IMR-90 (cell line): ENCODE measurements around the gene IRAK2. TPM values are rescaled to one million over a fixed set of nuclear protein-coding genes. Genes with fewer than 3 reads are reported as not detected.

Source experiments
- ATAC-seq: fragments of 200-7000 bp; cut with Tn5 transposase; 2 replicates; pipeline ENCODE4 v1.9.1; 2020; ENCODE audit warnings: low read depth, mild to moderate bottlenecking, moderate library complexity
- BruUV-seq: library from RNA; stranded (reverse); fragments of 400-500 nt; replicated peaks from 2 replicates; lab custom pipeline; 2021; lab: Mats Ljungman, UMichigan
- CTCF ChIA-PET: fragments of 300-600 bp; formaldehyde crosslinking; extraction: SDS; loops from one replicate; lab custom pipeline; 2021; ENCODE audit warnings: antibody characterized with exemption; lab: Yijun Ruan, JAX
- POLR2A ChIA-PET: fragments of 300-600 bp; sonication (Branson Sonifier 250); formaldehyde crosslinking; loops from one replicate; lab custom pipeline; 2022; ENCODE audit warnings: antibody characterized with exemption; ENCODE audit not compliant: unreplicated experiment; lab: Charles Lee
- DNase-seq: peaks from one replicate; pipeline ENCODE4 v3.0.0; 2013
- H2AFZ ChIP-seq: replicated peaks from 2 replicates; pipeline ENCODE3; 2013; ENCODE audit warnings: low read length, mild to moderate bottlenecking; ENCODE audit not compliant: poor library complexity
- H2AK5ac ChIP-seq: 2 replicates; pipeline ENCODE4 v1.6.1; 2013; ENCODE audit warnings: low read depth, low read length, inconsistent platforms
- H2AK9ac ChIP-seq: replicated peaks from 2 replicates; pipeline ENCODE3; 2013; ENCODE audit warnings: mild to moderate bottlenecking, low read depth, low read length, moderate library complexity; ENCODE audit not compliant: poor library complexity
- H2BK120ac ChIP-seq: 2 replicates; pipeline ENCODE4 v1.6.1; 2013; ENCODE audit warnings: low read depth, low read length, inconsistent platforms
- H2BK15ac ChIP-seq: 3 replicates; pipeline ENCODE4 v1.6.1; 2013; ENCODE audit warnings: low read depth, low read length, inconsistent platforms
- H2BK20ac ChIP-seq: 2 replicates; pipeline ENCODE4 v1.6.1; 2013; ENCODE audit warnings: low read depth, mild to moderate bottlenecking, inconsistent platforms, low read length, moderate library complexity
- H2BK5ac ChIP-seq: 2 replicates; pipeline ENCODE4 v1.6.1; 2013; ENCODE audit warnings: mild to moderate bottlenecking, low read depth, low read length, inconsistent platforms; ENCODE audit not compliant: poor library complexity, severe bottlenecking
- H3K14ac ChIP-seq: replicated peaks from 2 replicates; pipeline ENCODE4 v1.6.1; 2013; ENCODE audit warnings: low read depth, low read length, inconsistent platforms
- H3K18ac ChIP-seq: 2 replicates; pipeline ENCODE4 v1.6.1; 2013; ENCODE audit warnings: low read depth, low read length, control low read depth
- H3K23ac ChIP-seq: 2 replicates; pipeline ENCODE4 v1.6.1; 2013; ENCODE audit warnings: low read depth, low read length, inconsistent platforms
- H3K27ac ChIP-seq: 2 replicates; pipeline ENCODE4 v1.5.1; 2013; ENCODE audit warnings: mild to moderate bottlenecking, control low read depth, low read length; ENCODE audit not compliant: insufficient read depth
- H3K27me3 ChIP-seq: 2 replicates; pipeline ENCODE4 v1.6.1; 2013; ENCODE audit warnings: low read length; ENCODE audit not compliant: control insufficient read depth, insufficient read depth
- H3K36me3 ChIP-seq: 2 replicates; pipeline ENCODE4 v1.6.1; 2013; ENCODE audit warnings: low read length, mixed read lengths; ENCODE audit not compliant: control insufficient read depth, insufficient read depth
- H3K4ac ChIP-seq: 2 replicates; pipeline ENCODE4 v1.6.1; 2013; ENCODE audit warnings: low read depth, low read length, inconsistent platforms
- H3K4me1 ChIP-seq: 2 replicates; pipeline ENCODE4 v1.6.1; 2013; ENCODE audit warnings: low read length, mixed read lengths; ENCODE audit not compliant: control insufficient read depth, insufficient read depth
- H3K4me2 ChIP-seq: 2 replicates; pipeline ENCODE4 v1.6.1; 2013; ENCODE audit warnings: low read depth, mild to moderate bottlenecking, control low read depth, low read length, moderate library complexity
- H3K4me3 ChIP-seq: 2 replicates; pipeline ENCODE4 v1.5.1; 2013; ENCODE audit warnings: low read depth, mild to moderate bottlenecking, control low read depth, low read length, moderate library complexity; ENCODE audit not compliant: insufficient read depth
- H3K56ac ChIP-seq: 2 replicates; pipeline ENCODE4 v1.6.1; 2013; ENCODE audit warnings: low read length, inconsistent platforms; ENCODE audit not compliant: insufficient read depth; ENCODE audit errors: extremely low read depth
- H3K79me1 ChIP-seq, 2 experiments: 2 replicates each; pipeline ENCODE4 v1.6.1; 2013; ENCODE audit warnings: low read length in 2 of 2, inconsistent platforms in 1 of 2, low read depth in 1 of 2
- H3K9ac ChIP-seq: 2 replicates; pipeline ENCODE4 v1.6.1; 2013; ENCODE audit warnings: low read depth, low read length, control low read depth
- H3K9me1 ChIP-seq: 2 replicates; pipeline ENCODE4 v1.6.1; 2013; ENCODE audit warnings: low read length, inconsistent platforms; ENCODE audit not compliant: insufficient read depth
- H3K9me3 ChIP-seq: 2 replicates; pipeline ENCODE4 v1.6.1; 2013; ENCODE audit warnings: low read length; ENCODE audit not compliant: control insufficient read depth, insufficient read depth
- H4K20me1 ChIP-seq: 2 replicates; pipeline ENCODE4 v1.6.1; 2013; ENCODE audit warnings: low read length, inconsistent platforms; ENCODE audit not compliant: insufficient read depth
- H4K5ac ChIP-seq: 2 replicates; pipeline ENCODE4 v1.6.1; 2013; ENCODE audit warnings: mild to moderate bottlenecking, low read depth, low read length, control low read depth
- H4K8ac ChIP-seq, 2 experiments: 2 replicates each; pipeline ENCODE4 v1.6.1; 2013; ENCODE audit warnings: low read depth in 2 of 2, low read length in 2 of 2, control low read depth in 1 of 2, inconsistent platforms in 1 of 2
- H4K91ac ChIP-seq: 2 replicates; pipeline ENCODE4 v1.6.1; 2013; ENCODE audit warnings: low read depth, low read length, inconsistent platforms; ENCODE audit not compliant: insufficient read depth
- BHLHE40 ChIP-seq: fragments of 150-350 bp; IDR thresholded peaks from 2 replicates; pipeline ENCODE4 v1.6.1; 2016; ENCODE audit warnings: mild to moderate bottlenecking, low read depth, low read length
- CEBPB ChIP-seq: IDR thresholded peaks from 2 replicates; pipeline ENCODE4 v1.6.1; 2012; ENCODE audit warnings: low read depth, low read length, improper control_type of control experiment
- CHD1 ChIP-seq: IDR thresholded peaks from 2 replicates; pipeline ENCODE4 v1.6.1; 2012; ENCODE audit warnings: low read depth, low read length, improper control_type of control experiment
- CTCF ChIP-seq: conservative IDR thresholded peaks from 2 replicates; pipeline ENCODE4 v1.5.1; 2012; ENCODE audit warnings: mild to moderate bottlenecking, low read depth, low read length, improper control_type of control experiment
- ELK1 ChIP-seq: fragments of 150-350 bp; IDR thresholded peaks from 2 replicates; pipeline ENCODE4 v1.6.1; 2016; ENCODE audit warnings: low read depth, mild to moderate bottlenecking, low read length, moderate library complexity, borderline replicate concordance
- FOS ChIP-seq: fragments of 150-350 bp; IDR thresholded peaks from 2 replicates; pipeline ENCODE4 v1.6.1; 2016; ENCODE audit warnings: low read depth, low read length
- MAFK ChIP-seq: IDR thresholded peaks from 2 replicates; pipeline ENCODE4 v1.6.1; 2012; ENCODE audit warnings: low read depth, low read length, improper control_type of control experiment
- MXI1 ChIP-seq: IDR thresholded peaks from 2 replicates; pipeline ENCODE4 v1.6.1; 2012; ENCODE audit warnings: low read depth, mild to moderate bottlenecking, low read length, moderate library complexity, borderline replicate concordance
- NFE2L2 ChIP-seq: fragments of 150-350 bp; IDR thresholded peaks from 2 replicates; pipeline ENCODE4 v1.6.1; 2016; ENCODE audit warnings: low read depth, mild to moderate bottlenecking, low read length
- POLR2A ChIP-seq: IDR thresholded peaks from 2 replicates; pipeline ENCODE4 v1.6.1; 2012; ENCODE audit warnings: mild to moderate bottlenecking, low read depth, low read length
- RAD21 ChIP-seq: IDR thresholded peaks from 2 replicates; pipeline ENCODE4 v1.6.1; 2012; ENCODE audit warnings: low read length, improper control_type of control experiment
- RFX5 ChIP-seq: IDR thresholded peaks from 2 replicates; pipeline ENCODE4 v1.8.0; 2012; ENCODE audit warnings: low read depth, mild to moderate bottlenecking, low read length, moderate library complexity
- SMC3 ChIP-seq: fragments of 150-350 bp; IDR thresholded peaks from 2 replicates; pipeline ENCODE4 v1.6.1; 2016; ENCODE audit warnings: low read depth, mild to moderate bottlenecking, antibody characterized with exemption, low read length, moderate library complexity
- USF2 ChIP-seq: fragments of 150-350 bp; IDR thresholded peaks from 2 replicates; pipeline ENCODE4 v1.6.1; 2017; ENCODE audit warnings: mild to moderate bottlenecking, antibody characterized with exemption, low read length, low read depth
- WGBS, 2 experiments: methylation state at CpG; one replicate each; pipeline versions ENCODE4 v1.1.5 to v1.1.7; 2013; ENCODE audit warnings: missing lambda C conversion rate in 2 of 2; ENCODE audit not compliant: insufficient read length in 1 of 2; ENCODE audit errors: extremely low coverage in 2 of 2; 5-methylcytosine and 5-hydroxymethylcytosine counted together
- dilution Hi-C: fragments of 300-500 bp; cut with HindIII; formaldehyde crosslinking; loops from one replicate; pipeline ENCODE4 v1.14.3; 2018; ENCODE audit warnings: low sequenced_read_pairs; ENCODE audit not compliant: unreplicated experiment
- in situ Hi-C: fragments of 300-500 bp; cut with MboI; formaldehyde crosslinking; loops from 3 replicates; pipeline ENCODE4 v1.14.3; 2019; ENCODE audit warnings: low sequenced_read_pairs, inconsistent platforms, mixed read lengths
- intact Hi-C: fragments of 100-400 bp; cut with micrococcal nuclease; formaldehyde crosslinking; loops from 2 replicates; pipeline ENCODE4 v1.10.0; 2022
- polyA plus RNA-seq, 3 experiments: library from polyadenylated mRNA; depleted of rRNA; stranded (reverse); fragments of >200 nt; gene quantifications; 2 replicates each; pipeline ENCODE4 v1.2.3, GENCODE V29; 2012; ENCODE audit warnings: low replicate concordance in 1 of 3
- total RNA-seq: library from RNA; depleted of rRNA; stranded (reverse); fragments of >200 nt; gene quantifications from 2 replicates; pipeline ENCODE4 v1.2.3, GENCODE V29; 2012

IRAK2 gene
- total and polyA plus RNA-seq, 2 of the 4 experiments (the other 2 are of a cell fraction): 6.9 to 8.1 TPM

GRCh38 chr3:10224794-10225665 is 60.3 kb downstream of the IRAK2 start:
- Histone ChIP-seq H3K9ac (no peak overlapping the region), H3K4me3 (no peak overlapping the region), H3K4ac (peak overlapping the region; percentile 17), H3K18ac (no peak overlapping the region), H2BK5ac (peak overlapping the region; percentile 4), H3K9me3 (no peaks in the 10 kb centered on the region), H4K91ac (no peak overlapping the region), H3K14ac (no peak overlapping the region), H3K27ac (no peak overlapping the region), H2AFZ (no peak overlapping the region), H4K5ac (no peak overlapping the region), H3K4me2 (no peak overlapping the region), H4K8ac (0 out of 4 replicates have a peak overlapping the region, but pooled peaks of 1 of the 2 experiments have one; percentile 6), H3K36me3 (peaks cover 19% of the 10 kb centered on the region), H4K20me1 (no peaks in the 10 kb centered on the region), H2BK15ac (no peak overlapping the region), H3K23ac (no peak overlapping the region), H2BK120ac (no peak overlapping the region; the same call in 1 of the 2 replicates), H3K9me1 (peaks cover 10% of the 10 kb centered on the region), H3K79me1 (peaks cover 3 to 17% of the 10 kb centered on the region in 2 experiments; a peak in 2 of 4 replicates), H3K56ac (no peak overlapping the region), H3K27me3 (no peaks in the 10 kb centered on the region), H2BK20ac (peak overlapping the region; percentile 38; the same call in 1 of the 2 replicates), H2AK5ac (no peak overlapping the region), H2AK9ac (peak overlapping the region; percentile 29), H3K4me1 (peaks cover 8% of the 10 kb centered on the region)
- intact Hi-C loops (loop anchor here (1.0 to 10.0 kb wide), 3 partner anchors 61 to 510 kb away; partner anchors contain the start of genes CRELD1 and IRAK2), in situ Hi-C loops (no loop called here), dilution Hi-C loops (no loop called here)
- 90% methylated on average over 3 of the region's 4 CpGs; no CpG with 5 or more reads in 1 of the 2 experiments for WGBS, 2 experiments
- CTCF ChIA-PET: no interaction called here
- POLR2A ChIA-PET: no interaction called here
- DNase-seq (peak; percentile 66), ATAC-seq (peak; percentile 81)
- no TSS peak for BruUV-seq
- TF ChIP-seq FOS (no peak), NFE2L2 (no peak), RFX5 (no peak), MXI1 (no peak), CHD1 (no peak), MAFK (no peak), SMC3 (peak; percentile 94), BHLHE40 (peak; percentile 13; the same call in 1 of the 2 replicates), ELK1 (no peak), POLR2A (no peak), CTCF (peak; percentile 84), RAD21 (peak; percentile 86), USF2 (no peak), CEBPB (no peak)
